T47D (cell line): ENCODE results near the gene BTRC.
A peak's percentile ranks its signal among the peaks of the same experiment; 100 is the strongest.

Source experiments
- DNase-seq, 2 experiments: peaks; one replicate each; pipeline versions ENCODE4 v3.0.0 to v3.0.0-alpha.2; 2011 to 2012; ENCODE audit warnings: low read depth in 1 of 2, low spot score in 1 of 2
- JUND ChIP-seq: IDR thresholded peaks from 2 replicates; pipeline ENCODE4 v1.6.1; 2012; ENCODE audit warnings: low read depth
- in situ Hi-C: cut with HindIII; loops from 2 replicates; pipeline ENCODE4 v1.10.0; 2016; ENCODE audit warnings: low sequenced_read_pairs, low pct_unique_long_range_greater_than_20kb

The BTRC gene

GRCh38 chr10:101444058-101444898 is 90.3 kb downstream of the BTRC start:
- no peak for TF ChIP-seq JUND
- in situ Hi-C loops = no loop called here
- DNase-seq = peak in 1 of 2 experiments; percentile 27

DNA sequence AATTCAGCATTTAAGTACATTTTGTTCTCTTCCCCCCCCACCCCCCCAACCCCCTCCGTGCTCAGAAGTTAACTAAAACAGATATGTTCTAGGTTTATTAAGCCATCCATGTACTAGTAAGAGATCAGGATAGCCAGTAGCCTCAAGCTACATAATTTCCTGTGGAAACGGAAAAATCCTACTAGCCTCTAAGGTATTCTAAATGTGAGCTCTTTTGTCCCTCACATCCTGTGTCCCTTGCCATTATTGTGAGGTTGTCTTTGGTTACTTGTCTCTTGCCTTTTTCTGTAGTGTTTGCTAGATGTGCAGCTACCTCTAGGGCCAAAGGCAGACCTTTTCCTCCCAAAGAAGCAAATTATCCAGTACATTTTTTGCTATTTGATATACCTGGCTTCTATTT is 92.1 kb downstream of the BTRC start:
- DNase-seq = no peak
- in situ Hi-C loops = no loop called here
- no peak for TF ChIP-seq JUND

DNA sequence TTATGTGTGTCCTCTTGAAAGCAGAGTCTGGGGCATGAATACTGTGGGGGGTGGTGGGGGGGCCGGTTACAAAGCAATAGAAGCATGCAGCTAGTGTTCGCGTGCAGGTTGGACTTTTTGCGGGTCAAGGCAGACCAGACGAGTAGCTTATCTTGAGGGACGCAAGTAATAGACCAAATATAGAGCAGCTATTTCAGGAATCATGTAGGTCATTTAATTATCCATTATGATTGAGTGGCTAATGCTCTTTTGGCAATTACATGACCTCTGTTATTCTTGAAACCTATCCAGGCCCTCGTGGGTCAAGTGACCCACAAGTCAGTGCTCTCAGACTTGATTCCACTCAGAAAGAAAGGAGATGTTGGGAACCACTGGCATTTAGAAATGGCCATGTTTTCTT is 93.0 kb downstream of the BTRC start:
- in situ Hi-C loops = no loop called here

GRCh38 chr10:101447477-101447876 is 93.5 kb downstream of the BTRC start:
- in situ Hi-C loops = no loop called here
- no peak for TF ChIP-seq JUND
- DNase-seq = no peak

More for the DNA sequence above, 93.0 kb downstream of the BTRC start:
- TF ChIP-seq JUND = no peak
- DNase-seq = no peak

GRCh38 chr10:101450277-101451080 is 96.5 kb downstream of the BTRC start:
- in situ Hi-C loops = no loop called here
- no peak for TF ChIP-seq JUND
- no peak for DNase-seq

DNA sequence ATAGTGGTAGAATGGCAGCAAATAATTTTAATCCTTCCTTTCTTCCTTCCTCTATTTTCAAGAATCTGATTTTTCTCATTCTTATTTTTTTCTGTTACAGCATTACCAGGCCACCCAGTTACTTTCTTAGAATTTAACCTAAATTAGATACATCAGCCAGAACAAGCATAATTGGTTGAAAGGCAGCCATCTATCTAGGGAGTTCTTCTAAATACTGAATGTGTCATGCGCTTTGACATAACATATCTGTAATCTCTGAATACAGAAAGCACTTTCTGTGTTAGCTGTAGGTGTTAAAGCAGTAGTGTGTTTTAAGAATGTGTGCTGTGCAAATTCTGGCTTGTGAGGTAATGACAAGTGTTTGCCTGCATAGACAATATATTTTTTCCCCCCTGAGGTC is 97.3 kb downstream of the BTRC start:
- DNase-seq = no peak
- no peak for TF ChIP-seq JUND
- in situ Hi-C loops = no loop called here

DNA sequence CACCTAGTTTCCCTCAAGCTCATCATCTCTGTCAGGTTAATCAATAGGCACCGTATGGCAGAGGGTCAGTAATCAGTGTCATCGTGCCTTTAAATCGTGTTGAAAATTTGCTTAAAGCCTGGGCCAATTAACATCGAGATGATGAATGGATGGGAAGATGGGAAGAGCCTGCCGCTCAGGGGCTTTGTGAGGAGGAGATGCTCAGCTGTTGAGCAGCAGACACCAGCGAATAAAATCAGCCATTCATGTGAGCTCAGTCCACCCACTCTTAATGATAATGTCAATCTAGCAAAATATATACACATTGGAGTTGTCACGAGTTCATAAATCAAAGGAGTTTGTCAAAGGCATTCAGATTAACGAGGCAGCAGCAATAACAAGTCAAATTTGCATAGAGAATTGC is 97.7 kb downstream of the BTRC start:
- no peak for DNase-seq
- no peak for TF ChIP-seq JUND
- in situ Hi-C loops = no loop called here

GRCh38 chr10:101452176-101452575 is 98.2 kb downstream of the BTRC start:
- in situ Hi-C loops = no loop called here
- no peak for TF ChIP-seq JUND
- no peak for DNase-seq

- in situ Hi-C loops = no loop called here
- no peak for TF ChIP-seq JUND
- DNase-seq = no peak
Observed at GRCh38 chr10:101452593-101452992, 98.6 kb downstream of the BTRC start.

- no peak for TF ChIP-seq JUND
- DNase-seq = peak in 1 of 2 experiments; percentile 27
- in situ Hi-C loops = no loop called here
Observed at GRCh38 chr10:101453318-101453717, 99.4 kb downstream of the BTRC start.

GRCh38 chr10:101453791-101454718 is 100.1 kb downstream of the BTRC start:
- in situ Hi-C loops = no loop called here
- DNase-seq = peak in 1 of 2 experiments; percentile 55
- no peak for TF ChIP-seq JUND

DNA sequence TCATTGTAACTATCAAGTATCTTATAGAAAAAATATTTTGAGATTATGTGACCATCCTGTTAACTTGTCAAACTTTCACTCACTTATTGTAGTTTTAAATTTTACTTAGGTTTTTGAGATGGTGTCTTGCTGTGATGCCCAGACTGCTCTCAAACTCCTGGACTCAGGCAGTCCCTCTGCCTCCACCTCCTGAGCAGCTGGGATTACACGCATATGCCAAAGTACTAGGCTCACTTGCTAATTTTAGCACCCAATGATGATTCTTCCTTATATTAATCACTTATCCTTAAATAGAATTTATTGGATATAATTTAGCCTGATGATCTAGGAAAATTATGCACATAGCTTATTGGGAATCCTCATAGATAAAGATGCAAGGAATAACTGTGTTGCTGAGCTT is 104.9 kb downstream of the BTRC start:
- DNase-seq = no peak
- in situ Hi-C loops = no loop called here
- no peak for TF ChIP-seq JUND
